Activated naive CD4-positive, alpha-beta T cell treated with anti-CD3 and anti-CD28 coated beads for 36 hours (primary cell): ENCODE measurements around the gene TMEM125. TPM values are rescaled to one million over a fixed set of nuclear protein-coding genes. Genes with fewer than 3 reads are reported as not detected.

ENCODE experiments used
- CTCF ChIA-PET: fragments of 350-600 bp; sonication (Branson Sonifier 250); formaldehyde crosslinking; loops from one replicate; lab custom pipeline; 2021; ENCODE audit warnings: antibody characterized with exemption; lab: Charles Lee
- DNase-seq: peaks from one replicate; pipeline ENCODE4 v3.0.0-alpha.2; 2020
- H3K27ac Mint-ChIP-seq: one replicate; pipeline ENCODE4 v1.8.0; 2021; ENCODE audit warnings: mild to moderate bottlenecking, mixed read lengths
- H3K27me3 Mint-ChIP-seq: one replicate; pipeline ENCODE4 v1.8.0; 2021; ENCODE audit warnings: low read depth, mixed read lengths
- H3K36me3 Mint-ChIP-seq: one replicate; pipeline ENCODE4 v1.8.0; 2021; ENCODE audit warnings: low read depth, mixed read lengths
- H3K4me1 Mint-ChIP-seq: one replicate; pipeline ENCODE4 v1.8.0; 2021; ENCODE audit warnings: low read depth, mixed read lengths
- H3K4me3 Mint-ChIP-seq: one replicate; pipeline ENCODE4 v1.8.0; 2021; ENCODE audit warnings: mild to moderate bottlenecking, moderate library complexity, mixed read lengths
- H3K9me3 Mint-ChIP-seq: one replicate; pipeline ENCODE4 v1.8.0; 2021; ENCODE audit warnings: mixed read lengths
- intact Hi-C: fragments of 100-400 bp; cut with micrococcal nuclease; formaldehyde crosslinking; loops from one replicate; pipeline ENCODE4 v1.15.1; 2023
- total RNA-seq, 2 experiments: library from RNA; stranded (reverse); gene quantifications; one replicate each; pipeline ENCODE4 v1.2.3, GENCODE V29; 2021

Gene TMEM125
- total RNA-seq, 2 experiments from 2014 or later: 0.21 TPM; not detected in 1

DNA sequence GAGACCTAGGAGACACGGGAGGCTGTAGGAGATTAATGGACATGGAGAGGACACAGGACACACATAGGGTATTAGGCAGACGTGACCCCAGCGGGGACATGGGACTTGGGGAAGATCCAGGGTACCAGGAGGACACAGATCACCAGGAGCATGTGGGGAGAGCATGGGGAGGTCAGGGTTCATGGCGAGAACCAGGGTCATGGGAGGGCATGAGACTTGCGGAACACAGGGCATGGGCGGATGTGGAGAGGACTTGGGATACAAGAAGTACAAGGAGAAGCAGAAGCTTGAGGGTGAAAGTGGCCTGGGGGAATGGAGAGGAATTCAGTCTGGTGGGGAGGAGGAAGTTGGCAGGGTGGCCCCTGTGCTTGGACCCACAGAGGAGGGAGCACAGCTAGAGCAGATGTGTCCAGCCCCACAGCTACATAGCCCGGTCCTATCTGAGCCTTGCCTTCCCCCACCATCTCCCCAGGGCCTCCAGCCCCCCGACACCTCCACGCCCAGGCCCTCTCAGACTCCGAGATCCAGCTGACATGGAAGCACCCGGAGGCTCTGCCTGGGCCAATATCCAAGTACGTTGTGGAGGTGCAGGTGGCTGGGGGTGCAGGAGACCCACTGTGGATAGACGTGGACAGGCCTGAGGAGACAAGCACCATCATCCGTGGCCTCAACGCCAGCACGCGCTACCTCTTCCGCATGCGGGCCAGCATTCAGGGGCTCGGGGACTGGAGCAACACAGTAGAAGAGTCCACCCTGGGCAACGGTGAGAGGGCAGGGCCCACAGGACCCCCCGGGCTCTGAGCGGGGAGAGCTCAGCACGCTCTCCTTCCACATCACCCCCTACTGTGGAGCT, 43.1 kb downstream of the TMEM125 start:
- Mint-ChIP-seq H3K27ac (no peak overlapping the region), H3K4me1 (no peaks in the 10 kb centered on the region), H3K27me3 (no peaks in the 10 kb centered on the region), H3K36me3 (no peaks in the 10 kb centered on the region), H3K9me3 (no peaks in the 10 kb centered on the region), H3K4me3 (no peak overlapping the region)
- intact Hi-C loops: no loop called here
- CTCF ChIA-PET: no interaction called here
- no peak for DNase-seq

DNA sequence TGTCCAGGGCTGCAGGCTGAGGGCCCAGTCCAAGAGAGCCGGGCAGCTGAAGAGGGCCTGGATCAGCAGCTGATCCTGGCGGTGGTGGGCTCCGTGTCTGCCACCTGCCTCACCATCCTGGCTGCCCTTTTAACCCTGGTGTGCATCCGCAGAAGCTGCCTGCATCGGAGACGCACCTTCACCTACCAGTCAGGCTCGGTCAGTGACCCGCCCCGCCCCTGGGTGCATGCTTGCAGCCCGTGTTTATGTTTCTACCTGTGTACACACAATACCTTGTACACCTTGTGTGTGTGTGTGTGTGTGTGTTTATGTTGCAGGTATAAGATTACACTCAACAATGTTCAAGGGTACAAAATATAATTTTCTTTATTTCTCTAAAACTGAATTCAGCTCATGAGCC, 44.0 kb downstream of the TMEM125 start:
- Mint-ChIP-seq H3K36me3 (no peaks in the 10 kb centered on the region), H3K27ac (no peak overlapping the region), H3K27me3 (no peaks in the 10 kb centered on the region), H3K9me3 (no peaks in the 10 kb centered on the region), H3K4me1 (no peaks in the 10 kb centered on the region), H3K4me3 (no peak overlapping the region)
- DNase-seq: no peak
- CTCF ChIA-PET: no interaction called here
- intact Hi-C loops: no loop called here

DNA sequence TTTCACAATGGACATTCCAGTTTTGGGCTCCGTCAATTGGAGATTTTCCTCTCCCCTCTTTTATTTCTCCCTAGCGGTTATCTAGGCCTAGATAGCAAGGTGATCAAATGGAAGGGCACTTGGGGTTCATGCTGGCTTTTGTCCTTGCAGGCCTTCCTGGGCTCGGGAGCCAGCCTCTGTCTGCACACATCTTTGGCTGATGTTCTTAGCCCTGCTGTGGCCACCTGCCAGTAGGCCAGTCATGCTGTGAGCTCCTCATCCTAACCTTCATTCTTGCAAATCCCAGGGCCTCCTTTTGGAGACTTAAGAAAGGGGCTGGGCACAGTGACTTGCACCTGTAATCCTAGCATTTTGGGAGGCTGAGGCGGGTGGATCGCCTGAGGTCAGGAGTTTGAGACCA, 44.5 kb downstream of the TMEM125 start:
- no peaks in the 10 kb centered on the region for H3K4me1 Mint-ChIP-seq
- CTCF ChIA-PET: no interaction called here
- H3K36me3 Mint-ChIP-seq: no peaks in the 10 kb centered on the region
- no peak overlapping the region for H3K4me3 Mint-ChIP-seq
- H3K27ac Mint-ChIP-seq: no peak overlapping the region
- intact Hi-C loops: no loop called here
- H3K27me3 Mint-ChIP-seq: no peaks in the 10 kb centered on the region
- no peaks in the 10 kb centered on the region for H3K9me3 Mint-ChIP-seq
- no peak for DNase-seq

DNA sequence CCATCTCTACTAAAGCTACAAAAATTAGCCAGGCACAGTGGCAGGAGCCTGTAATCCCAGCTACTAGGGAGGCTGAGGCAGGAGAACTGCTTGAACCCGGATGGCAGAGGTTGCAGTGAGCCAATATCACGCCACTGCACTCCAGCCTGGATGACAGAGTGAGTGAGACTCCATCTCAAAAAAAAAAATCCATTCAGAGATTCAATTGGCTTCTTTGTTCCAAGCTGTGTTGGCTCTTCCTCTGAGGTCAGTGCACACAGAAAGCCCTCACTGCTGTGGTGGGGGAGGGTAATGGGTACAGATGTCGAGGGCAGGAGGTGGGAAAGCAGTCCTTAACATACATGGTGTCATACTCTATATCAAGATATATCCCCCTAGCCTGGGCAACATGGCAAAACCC, 45.7 kb downstream of the TMEM125 start:
- no peak for DNase-seq
- Mint-ChIP-seq H3K4me1 (no peaks in the 10 kb centered on the region), H3K36me3 (no peaks in the 10 kb centered on the region), H3K27ac (no peak overlapping the region), H3K9me3 (no peaks in the 10 kb centered on the region), H3K27me3 (no peaks in the 10 kb centered on the region), H3K4me3 (no peak overlapping the region)
- CTCF ChIA-PET: no interaction called here
- intact Hi-C loops: no loop called here

DNA sequence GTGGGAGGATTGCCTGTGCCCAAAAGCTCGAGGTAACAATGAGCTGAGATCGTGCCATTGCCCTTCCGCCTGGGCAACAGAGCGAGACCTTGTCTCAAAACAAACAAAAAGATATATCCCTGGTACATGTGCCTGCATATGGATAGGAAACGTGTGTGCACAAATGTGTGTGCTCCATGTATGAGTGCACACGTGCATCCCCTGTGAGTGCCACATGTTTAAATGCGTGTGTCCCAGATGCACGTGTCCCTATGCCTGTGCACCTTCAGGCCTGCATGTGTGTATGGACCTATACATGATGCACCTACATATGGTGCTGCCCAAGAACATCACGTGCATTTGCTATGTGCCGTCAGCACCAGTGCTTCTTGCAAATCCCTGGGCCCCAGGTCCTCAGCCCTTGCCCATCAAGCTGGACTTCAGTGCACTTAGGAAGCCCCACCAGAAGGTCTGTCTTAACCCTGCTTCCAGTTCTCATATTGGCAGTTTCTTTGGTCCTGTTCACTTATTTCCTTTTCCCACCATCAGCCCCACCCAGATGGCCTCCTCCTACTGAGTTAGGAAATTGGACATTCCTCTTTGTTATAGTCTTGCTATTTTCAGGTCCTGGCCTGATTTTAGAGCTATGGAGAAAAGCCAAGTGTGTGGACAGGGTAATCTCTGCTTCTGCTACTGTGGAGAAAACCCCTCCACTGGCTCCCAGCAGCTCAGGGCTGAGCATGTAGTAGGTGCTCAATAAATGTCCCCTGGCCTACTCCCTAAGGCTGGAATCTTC, 46.4 kb downstream of the TMEM125 start:
- H3K9me3 Mint-ChIP-seq: no peaks in the 10 kb centered on the region
- no peak overlapping the region for H3K27ac Mint-ChIP-seq
- no peaks in the 10 kb centered on the region for H3K4me1 Mint-ChIP-seq
- DNase-seq: no peak
- CTCF ChIA-PET: interaction anchor here (1.1 kb wide), 1 partner anchor 21 kb away, joined by 3 read pairs; no protein-coding TSS in a partner anchor
- H3K4me3 Mint-ChIP-seq: no peak overlapping the region
- no peaks in the 10 kb centered on the region for H3K27me3 Mint-ChIP-seq
- H3K36me3 Mint-ChIP-seq: no peaks in the 10 kb centered on the region
- intact Hi-C loops: no loop called here

DNA sequence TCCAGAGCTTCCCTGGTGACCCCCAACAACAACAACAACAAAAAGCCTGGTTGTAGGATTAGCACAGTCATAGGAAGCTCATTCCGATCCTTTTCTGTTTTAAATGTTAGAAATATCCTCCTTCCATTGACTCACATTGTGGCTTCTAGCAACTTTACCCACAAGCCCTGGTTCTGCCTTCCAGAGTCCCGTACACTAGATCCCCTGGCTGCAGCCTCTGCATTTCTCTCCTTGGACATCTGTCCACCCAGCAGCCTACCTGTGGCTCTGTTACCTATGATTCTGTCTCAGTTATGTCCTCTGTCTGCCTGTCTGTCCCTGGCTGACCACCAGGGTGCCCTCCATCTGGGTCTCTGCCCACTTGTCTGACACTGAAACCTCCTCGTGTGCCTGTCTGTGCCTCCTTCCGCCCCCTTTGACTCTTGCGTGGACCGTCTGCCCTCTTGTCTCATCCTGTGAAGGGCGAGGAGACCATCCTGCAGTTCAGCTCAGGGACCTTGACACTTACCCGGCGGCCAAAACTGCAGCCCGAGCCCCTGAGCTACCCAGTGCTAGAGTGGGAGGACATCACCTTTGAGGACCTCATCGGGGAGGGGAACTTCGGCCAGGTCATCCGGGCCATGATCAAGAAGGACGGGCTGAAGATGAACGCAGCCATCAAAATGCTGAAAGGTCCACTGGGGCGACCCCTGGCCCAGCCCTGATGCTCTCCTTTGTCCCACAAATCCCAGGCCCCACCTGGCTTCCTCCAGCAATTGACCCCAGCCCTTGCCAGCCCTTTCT, 47.1 kb downstream of the TMEM125 start:
- H3K4me1 Mint-ChIP-seq: no peaks in the 10 kb centered on the region
- H3K27me3 Mint-ChIP-seq: no peaks in the 10 kb centered on the region
- CTCF ChIA-PET: interaction anchor here (1.1 kb wide), 1 partner anchor 22 kb away, joined by 3 read pairs; no protein-coding TSS in a partner anchor
- H3K4me3 Mint-ChIP-seq: no peak overlapping the region
- DNase-seq: no peak
- H3K9me3 Mint-ChIP-seq: no peaks in the 10 kb centered on the region
- intact Hi-C loops: no loop called here
- no peak overlapping the region for H3K27ac Mint-ChIP-seq
- no peaks in the 10 kb centered on the region for H3K36me3 Mint-ChIP-seq

DNA sequence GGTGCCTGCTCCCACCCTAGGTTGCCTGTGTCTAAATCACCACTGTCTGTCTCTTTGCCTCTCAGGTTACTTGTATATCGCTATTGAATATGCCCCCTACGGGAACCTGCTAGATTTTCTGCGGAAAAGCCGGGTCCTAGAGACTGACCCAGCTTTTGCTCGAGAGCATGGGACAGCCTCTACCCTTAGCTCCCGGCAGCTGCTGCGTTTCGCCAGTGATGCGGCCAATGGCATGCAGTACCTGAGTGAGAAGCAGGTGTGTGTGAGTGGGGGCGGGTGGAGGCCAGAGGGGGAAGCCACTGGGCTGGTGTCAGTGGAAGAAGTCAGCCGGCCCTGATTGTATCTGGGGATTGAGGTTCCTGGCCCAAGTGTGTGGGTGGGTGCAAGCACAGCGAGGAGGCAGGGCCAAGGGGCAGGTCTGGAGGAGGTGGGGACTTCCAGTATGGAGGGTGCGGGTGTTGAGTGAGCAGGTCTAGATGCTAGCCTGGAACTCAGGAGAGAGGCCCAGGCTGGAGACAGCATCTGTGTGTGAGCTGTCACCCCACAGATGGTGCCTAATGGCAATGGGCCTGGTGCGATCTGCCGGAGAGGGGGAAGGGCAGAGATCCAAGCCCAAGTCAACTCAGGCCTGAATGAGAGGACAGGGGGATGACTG, 48.2 kb downstream of the TMEM125 start:
- Mint-ChIP-seq H3K36me3 (no peaks in the 10 kb centered on the region), H3K27ac (no peak overlapping the region), H3K4me3 (no peak overlapping the region), H3K27me3 (no peaks in the 10 kb centered on the region), H3K4me1 (no peaks in the 10 kb centered on the region), H3K9me3 (no peaks in the 10 kb centered on the region)
- intact Hi-C loops: no loop called here
- DNase-seq: no peak
- CTCF ChIA-PET: interaction anchor here (0.7 kb wide), 1 partner anchor 478 kb away, joined by 5 read pairs; no protein-coding TSS in a partner anchor

DNA sequence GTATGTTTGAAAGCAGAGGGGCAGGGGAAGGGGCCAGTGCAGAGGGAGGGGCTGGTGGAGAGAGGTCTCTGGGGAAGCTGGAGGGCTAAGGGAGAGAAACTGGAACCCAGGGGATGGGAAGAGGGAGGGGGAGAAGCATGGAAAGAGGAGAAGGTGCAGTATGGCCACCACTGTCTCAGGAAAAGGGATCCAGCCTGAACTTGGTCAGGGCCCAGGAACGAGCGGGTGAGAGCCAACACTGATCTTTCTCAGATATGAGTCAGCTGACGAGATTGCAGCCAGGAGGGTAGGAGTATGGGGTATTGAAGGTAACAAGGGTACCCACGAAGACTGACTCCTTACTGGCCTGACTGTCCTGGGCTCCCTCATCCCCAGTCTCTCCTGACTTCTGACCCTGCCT, 49.0 kb downstream of the TMEM125 start:
- Mint-ChIP-seq H3K27me3 (no peaks in the 10 kb centered on the region), H3K27ac (no peak overlapping the region), H3K9me3 (no peaks in the 10 kb centered on the region), H3K36me3 (no peaks in the 10 kb centered on the region), H3K4me1 (no peaks in the 10 kb centered on the region), H3K4me3 (no peak overlapping the region)
- intact Hi-C loops: no loop called here
- no peak for DNase-seq
- CTCF ChIA-PET: interaction anchor here (0.7 kb wide), 1 partner anchor 477 kb away, joined by 5 read pairs; no protein-coding TSS in a partner anchor

DNA sequence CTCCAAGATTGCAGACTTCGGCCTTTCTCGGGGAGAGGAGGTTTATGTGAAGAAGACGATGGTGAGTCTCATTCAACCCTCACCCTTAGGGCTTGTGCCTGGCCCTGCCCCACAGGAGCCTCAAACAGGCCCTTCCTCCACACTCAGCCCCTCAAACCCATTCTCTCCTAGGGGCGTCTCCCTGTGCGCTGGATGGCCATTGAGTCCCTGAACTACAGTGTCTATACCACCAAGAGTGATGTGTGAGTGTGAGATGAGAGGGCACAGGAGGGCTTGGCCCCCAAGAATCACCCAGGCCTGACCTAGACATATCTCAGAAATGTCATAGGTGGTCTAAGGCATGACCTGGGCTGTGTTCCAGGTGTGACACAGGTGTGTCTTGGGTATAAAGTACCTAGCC, 49.5 kb downstream of the TMEM125 start:
- Mint-ChIP-seq H3K4me1 (no peaks in the 10 kb centered on the region), H3K36me3 (peaks cover under 1% of the 10 kb centered on the region), H3K27me3 (no peaks in the 10 kb centered on the region), H3K9me3 (peaks cover 2% of the 10 kb centered on the region), H3K27ac (no peak overlapping the region), H3K4me3 (no peak overlapping the region)
- CTCF ChIA-PET: no interaction called here
- DNase-seq: no peak
- intact Hi-C loops: no loop called here

DNA sequence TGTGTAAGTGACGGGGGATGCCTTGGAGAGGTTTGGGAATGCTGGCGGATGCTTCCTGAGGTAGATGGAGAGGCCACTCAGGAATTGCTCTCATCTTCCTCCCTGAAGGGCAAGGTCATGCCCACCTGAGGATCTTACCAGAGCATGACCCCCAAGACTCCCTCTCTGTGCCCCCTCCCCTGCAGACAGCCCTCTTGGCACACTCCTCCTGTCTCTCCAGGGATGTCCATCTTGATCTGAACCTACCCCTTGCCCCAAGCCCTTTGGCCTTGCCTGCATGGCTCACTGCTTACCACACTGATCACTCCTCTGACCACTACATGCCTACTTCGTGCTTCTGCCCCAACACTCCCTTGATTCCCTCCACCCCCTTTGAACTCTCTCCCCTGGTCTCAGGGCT, 50.0 kb downstream of the TMEM125 start:
- Mint-ChIP-seq H3K4me3 (no peak overlapping the region), H3K9me3 (peaks cover 6% of the 10 kb centered on the region), H3K4me1 (no peaks in the 10 kb centered on the region), H3K27me3 (no peaks in the 10 kb centered on the region), H3K27ac (no peak overlapping the region), H3K36me3 (peaks cover 6% of the 10 kb centered on the region)
- CTCF ChIA-PET: no interaction called here
- intact Hi-C loops: no loop called here
- DNase-seq: no peak

DNA sequence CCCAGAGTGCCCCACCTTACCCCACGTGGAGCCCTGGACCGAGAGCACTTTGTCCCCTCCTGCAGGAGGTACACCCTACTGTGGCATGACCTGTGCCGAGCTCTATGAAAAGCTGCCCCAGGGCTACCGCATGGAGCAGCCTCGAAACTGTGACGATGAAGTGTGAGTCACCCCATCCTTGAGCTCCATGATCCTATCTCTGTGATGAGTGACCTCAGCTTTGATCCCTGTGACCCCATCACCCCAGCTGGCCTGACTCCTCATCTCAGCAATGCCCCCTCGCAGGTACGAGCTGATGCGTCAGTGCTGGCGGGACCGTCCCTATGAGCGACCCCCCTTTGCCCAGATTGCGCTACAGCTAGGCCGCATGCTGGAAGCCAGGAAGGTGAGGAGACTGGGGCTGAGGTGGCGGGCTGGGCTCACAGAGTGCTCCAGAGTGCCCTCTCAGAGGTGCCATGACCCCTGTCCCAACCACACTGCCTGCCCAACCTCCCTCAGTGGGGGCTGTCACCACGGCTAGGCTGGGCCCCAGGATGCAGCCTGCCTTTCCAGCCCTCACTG, 51.6 kb downstream of the TMEM125 start:
- no peaks in the 10 kb centered on the region for H3K4me1 Mint-ChIP-seq
- no peaks in the 10 kb centered on the region for H3K27me3 Mint-ChIP-seq
- CTCF ChIA-PET: interaction anchor here (0.6 kb wide), 1 partner anchor 36 kb away, joined by 3 read pairs; no protein-coding TSS in a partner anchor
- no peak overlapping the region for H3K27ac Mint-ChIP-seq
- H3K36me3 Mint-ChIP-seq: peaks cover 7% of the 10 kb centered on the region
- intact Hi-C loops: no loop called here
- peaks cover 14% of the 10 kb centered on the region for H3K9me3 Mint-ChIP-seq
- no peak overlapping the region for H3K4me3 Mint-ChIP-seq
- DNase-seq: no peak
